DMS153 treated with DMSO at 0.1 percent for 48 hours (cell line): ENCODE measurements around the gene DCAF8.
A peak's percentile ranks its signal among the peaks of the same experiment; 100 is the strongest.

Experiments used
- DNase-seq: peaks from one replicate; lab custom pipeline; 2025; ENCODE audit not compliant: unreplicated experiment; lab: John Stamatoyannopoulos, UW

DCAF8 gene

GRCh38 chr1:160206036-160206389 lies 56.3 kb downstream of the DCAF8 start:
- no peak for DNase-seq

DNA sequence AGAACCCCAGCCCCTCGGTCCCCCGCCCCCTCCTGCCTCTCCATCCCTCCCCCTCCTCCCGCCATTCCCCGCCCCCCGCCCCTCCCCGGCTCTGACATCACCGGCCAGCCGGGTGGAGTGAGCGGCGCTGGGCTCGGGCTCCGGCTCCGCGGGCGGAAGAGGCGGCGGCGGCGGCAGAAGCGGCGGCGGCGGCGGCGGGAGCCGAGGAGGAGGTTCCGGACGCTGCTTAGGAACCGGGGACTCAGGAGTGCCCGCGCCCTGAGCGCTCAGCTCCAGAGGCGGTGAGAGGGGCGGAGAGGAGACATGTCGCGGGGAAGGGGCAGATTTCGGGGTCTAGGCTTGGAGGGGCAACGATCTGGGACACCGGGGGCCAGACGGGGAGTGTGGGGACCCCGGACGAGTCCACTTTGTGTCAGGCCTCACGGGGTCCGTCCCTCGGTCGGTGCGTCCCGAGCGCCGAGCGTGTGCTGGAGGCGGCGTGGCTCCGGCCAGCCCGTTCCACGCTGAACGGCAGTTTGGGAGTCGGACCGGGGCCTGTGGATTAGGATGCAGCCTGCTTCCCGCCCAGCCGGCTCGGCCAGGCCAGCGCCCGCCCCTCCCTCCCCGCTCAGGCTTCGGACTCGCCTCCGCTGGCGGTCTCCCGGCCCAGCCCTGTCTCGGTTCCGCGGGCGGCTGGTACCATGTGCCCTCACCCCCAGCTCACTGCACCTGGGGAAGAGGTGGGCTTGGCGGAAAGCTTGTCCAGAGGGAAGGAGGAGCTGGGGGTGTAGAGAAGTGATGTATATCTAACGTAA lies 56.9 kb downstream of the DCAF8 start, which contains the start of gene PEA15:
Gene PEA15, plus strand, starts transcription at position 143 of the 794 bp plus-strand sequence. CDS start 6,161 bp downstream, outside the sequence.
- DNase-seq = peak; percentile 54

- peak; percentile 40 for DNase-seq
Measured at GRCh38 chr1:160204526-160205241, 57.7 kb downstream of the DCAF8 start.

- no peak for DNase-seq
Measured at GRCh38 chr1:160200786-160201185, 61.6 kb downstream of the DCAF8 start.

- no peak for DNase-seq
Measured at GRCh38 chr1:160197231-160197630, 65.1 kb downstream of the DCAF8 start.

DNA sequence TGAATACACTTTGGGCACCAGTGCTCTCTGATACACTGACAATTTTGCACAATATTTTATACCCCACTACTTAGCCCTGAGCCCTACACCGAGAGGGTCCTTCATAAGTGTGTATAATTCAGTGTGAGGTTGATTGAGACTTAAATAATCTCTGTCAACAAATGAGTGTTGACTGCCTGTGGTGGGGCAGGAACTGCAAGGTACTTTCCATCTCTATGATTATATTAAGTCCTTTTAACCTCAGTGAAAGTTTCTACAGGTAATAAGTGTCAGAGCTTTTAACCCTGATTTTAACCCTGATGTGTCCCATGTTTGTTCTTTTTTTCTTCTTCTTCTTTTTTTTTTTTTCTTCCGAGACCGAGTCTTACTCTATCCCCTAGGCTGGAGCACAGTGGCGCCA lies 66.2 kb downstream of the DCAF8 start:
- no peak for DNase-seq

DNA sequence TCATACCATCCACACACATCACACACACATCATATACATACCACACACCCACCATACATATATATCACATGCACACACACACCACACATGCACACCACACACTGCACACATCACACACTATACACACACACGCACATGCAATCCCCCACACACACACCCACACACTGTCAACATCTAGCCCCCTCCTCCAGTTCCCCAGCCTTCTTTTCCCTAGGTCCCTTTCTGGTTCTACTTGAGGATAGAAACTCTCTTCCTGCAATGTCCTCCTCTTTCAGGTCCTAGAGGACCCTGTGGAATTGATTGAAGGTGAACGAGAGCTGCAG lies 67.7 kb downstream of the DCAF8 start:
- DNase-seq = no peak

DNA sequence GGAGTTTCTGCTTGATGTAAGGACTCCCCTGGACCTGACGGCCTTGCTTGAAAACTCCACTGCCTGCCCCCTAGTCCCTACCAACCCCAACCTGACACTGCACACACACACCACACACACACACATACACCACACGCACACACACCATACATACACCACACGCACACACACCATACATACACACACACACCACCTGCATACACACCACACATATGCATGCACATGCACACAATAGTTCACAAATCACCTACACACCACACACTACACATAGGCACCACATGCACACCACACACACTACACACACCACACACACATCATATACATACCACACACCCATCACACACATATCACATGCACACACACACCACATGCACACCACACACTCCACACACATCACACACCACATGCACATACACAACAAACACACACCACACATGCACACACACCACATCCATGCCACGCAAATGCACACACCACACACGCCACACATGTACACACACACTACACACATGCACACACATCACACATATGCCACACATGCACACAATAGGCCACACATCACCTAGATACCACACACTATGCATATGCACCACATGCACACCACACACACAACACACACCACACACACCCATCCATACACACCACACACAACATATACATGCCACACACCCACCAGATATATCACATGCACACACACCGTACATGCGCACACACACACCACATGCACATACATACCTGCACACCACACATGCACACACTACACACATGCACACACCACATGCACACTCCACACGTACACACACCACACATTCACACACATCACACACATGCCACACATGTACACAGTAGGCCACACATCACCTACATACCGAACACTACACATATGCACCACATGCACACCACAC lies 68.3 kb downstream of the DCAF8 start:
- no peak for DNase-seq

DNA sequence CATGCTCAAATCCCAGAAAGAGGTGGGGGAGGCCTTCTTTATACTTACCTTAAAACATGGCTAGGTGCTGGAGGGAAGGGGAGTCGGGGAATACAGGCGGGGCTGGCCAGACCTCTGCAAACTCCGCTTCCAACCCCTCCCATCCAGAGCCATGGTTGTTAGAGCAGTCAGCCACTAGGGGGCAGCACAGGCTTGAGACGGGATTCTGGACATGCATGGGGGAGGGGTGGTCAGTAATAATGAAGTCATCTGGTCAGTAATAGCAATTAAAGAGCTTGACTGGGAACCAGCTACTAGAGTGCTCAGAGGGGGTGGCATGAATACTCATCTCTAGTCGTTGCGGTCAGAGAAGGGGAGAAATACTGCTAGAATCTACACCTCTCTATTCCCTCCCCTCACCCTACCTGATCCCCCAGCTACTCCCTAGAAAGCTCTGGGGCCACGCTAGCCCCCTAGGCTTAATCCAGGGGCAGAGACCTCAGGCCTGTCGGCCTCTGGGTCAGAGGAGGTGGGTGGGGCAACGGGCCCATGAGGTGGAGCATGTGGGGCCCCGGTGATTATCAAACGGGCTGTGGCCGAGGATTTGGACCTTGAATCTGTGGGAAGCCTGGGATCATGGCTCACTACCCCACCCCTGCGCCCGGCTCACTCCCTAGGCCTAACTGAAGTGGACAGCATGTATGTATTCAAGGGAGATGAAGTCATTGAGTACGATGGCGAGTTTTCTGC lies 69.1 kb downstream of the DCAF8 start:
- peak; percentile 86 for DNase-seq

GRCh38 chr1:160192234-160192633 lies 70.1 kb downstream of the DCAF8 start:
- DNase-seq = no peak

DNA sequence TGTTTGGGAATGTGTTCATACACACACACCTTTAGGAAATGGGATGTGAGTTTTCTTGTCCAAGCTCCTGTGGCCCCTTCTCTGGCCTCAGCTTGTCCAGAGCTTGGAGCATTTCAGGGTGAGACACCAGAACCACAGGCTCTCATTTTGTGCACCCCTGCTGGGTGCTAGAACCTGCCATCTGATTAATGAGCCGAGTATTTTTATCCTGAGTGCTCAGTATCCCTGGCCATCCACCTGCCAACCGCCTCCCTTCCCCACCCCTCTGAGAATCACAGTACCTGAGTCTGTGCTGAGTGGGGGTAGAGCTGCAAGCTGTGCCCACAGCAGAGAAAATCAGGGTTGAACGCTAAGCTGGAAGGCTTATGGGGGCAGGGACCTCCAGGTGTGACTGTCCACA lies 70.6 kb downstream of the DCAF8 start:
- no peak for DNase-seq

GRCh38 chr1:160189649-160190625 lies 72.4 kb downstream of the DCAF8 start, which contains the start of gene CASQ1:
TSS of gene CASQ1 (plus strand) at chr1:160190575. CDS start at chr1:160190752, 177 bp downstream.
- no peak for DNase-seq

DNA sequence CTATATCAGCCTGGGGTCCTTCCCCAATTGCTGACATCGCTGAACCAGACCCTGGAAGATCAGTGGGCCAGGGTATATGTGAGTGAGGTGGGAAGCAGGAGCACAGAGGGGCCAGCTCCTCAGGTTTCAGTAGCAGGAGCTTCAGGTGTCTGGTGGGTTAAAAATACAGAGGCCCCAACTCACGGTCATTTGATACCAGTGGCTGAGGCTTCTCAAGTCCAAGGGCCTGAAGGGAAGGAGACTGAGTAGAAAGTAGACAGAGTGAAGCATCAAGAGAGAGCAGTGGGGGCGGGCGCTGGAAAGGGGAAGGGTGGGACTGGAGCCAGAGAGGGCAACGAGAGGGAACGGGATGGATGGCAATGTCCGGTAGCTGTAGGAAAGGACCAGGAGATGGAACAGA lies 74.0 kb downstream of the DCAF8 start:
- DNase-seq = no peak

DNA sequence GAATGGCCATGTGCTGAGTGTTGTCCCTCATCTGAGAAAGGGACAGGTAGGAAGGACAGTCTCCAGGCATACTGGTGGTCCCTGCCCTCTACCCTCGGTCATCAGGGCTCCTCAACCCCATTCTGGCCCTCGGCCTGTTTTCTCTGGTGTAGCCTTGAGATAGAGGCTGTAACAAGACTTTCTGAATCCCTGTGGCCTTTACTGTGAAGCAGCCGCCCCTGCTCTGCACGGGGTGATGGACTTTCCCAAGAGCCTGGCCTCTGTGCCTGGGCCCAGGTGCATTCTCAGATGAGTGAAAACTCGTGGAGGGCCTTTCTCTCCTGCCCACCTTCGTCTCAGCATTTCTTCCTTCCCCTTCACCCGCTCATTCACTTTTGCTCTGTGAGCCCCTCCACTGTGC lies 74.9 kb downstream of the DCAF8 start:
- no peak for DNase-seq

DNA sequence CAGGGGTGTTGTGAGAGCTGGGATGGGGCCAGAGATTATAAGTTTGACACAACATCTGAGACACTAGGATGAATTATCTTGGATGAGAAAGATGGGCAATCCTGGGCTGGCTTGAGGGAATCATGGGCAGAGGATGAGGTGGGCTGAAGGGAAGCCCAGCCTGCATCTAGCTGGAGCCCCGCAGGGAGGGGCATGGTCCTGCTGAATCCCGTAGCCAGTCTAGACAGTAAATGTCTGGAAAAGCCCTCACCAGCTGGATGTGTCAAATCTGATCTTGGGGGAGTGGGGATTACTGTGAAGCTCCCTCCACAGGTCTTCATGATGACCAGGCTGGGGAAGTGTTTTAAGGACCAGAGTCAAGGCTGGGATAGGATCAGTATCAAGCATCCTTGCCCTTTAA lies 75.6 kb downstream of the DCAF8 start:
- DNase-seq = no peak

DNA sequence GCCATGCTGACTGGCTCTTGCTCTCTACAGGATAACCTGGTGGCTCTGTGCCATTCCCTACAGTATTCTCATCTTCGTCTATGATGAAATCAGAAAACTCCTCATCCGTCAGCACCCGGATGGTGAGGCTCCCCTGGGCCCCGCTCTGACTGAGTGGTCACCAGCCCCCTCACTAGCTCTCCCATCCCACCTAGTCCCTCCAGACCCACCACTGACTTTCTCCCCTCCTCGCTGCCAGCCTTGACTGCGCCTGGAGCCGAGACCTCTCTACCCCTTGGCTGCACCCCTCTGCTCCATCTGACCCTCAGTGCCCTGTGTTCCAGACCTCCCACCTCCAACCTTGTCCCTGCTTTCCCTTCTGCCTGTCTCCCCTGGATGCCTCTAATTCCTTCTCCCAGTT lies 76.1 kb downstream of the DCAF8 start:
- DNase-seq = no peak

GRCh38 chr1:160179336-160179735 lies 83.0 kb downstream of the DCAF8 start:
- DNase-seq = no peak

- no peak for DNase-seq
Measured at GRCh38 chr1:160178731-160179130, 83.6 kb downstream of the DCAF8 start.

DNA sequence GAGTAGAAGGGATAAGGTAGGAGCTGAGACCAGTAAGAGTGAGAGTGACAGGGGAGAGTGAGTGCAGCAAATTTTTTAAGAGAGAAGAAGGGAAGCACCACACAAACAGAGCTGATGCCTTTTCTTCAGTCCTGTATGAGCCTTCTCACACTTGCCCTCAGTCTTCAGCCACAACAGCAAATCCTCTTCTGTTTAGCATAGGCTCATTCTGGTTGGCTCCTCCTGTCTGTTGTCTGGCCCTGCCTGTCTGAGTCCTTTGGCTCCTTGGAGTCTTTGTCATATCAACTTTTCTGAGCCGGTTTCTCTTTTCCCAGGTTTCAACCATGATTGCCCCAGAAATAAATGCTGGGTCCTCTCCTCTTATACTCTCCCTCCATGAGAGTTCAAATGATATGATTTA lies 84.7 kb downstream of the DCAF8 start:
- DNase-seq = no peak

- no peak for DNase-seq
Measured at GRCh38 chr1:160177231-160177630, 85.1 kb downstream of the DCAF8 start.
